ENCODE measurements around the gene USP46.

DNA sequence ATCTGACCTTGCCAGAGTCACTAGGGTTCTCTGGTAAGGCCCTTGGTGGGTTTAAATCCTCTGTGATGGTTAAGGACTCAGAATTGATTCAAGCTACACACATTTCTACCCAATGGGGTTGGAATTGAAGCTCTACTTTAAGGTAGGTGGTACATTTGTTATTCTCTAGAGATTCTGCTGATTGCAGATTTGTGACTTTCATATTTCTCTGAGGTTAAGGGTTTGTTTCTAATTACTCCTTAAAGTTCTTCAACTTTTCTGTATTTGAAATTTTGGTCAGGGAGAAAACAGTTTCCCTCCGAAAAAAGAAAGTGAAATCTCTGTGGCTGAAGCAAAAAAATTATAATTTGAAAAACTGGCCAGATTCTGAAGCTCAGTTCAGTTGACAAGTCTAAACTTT, 25.8 kb upstream of the USP46 start:
- TF ChIP-seq TBL1XR1 (IDR thresholded peaks at IDR 0.05; ENCODE audit: borderline replicate concordance, low read length, partially characterized antibody) (no peak), ETV5 (CRISPR knock-in tag; IDR thresholded peaks at IDR 0.05; ENCODE audit: borderline replicate concordance) (no peak), BRCA1 (CRISPR knock-in tag; IDR thresholded peaks at IDR 0.05) (no peak), POLR2A (IDR thresholded peaks at IDR 0.05; ENCODE audit: insufficient read depth in 1 of 2, low read depth in 2 of 2, low read length in 2 of 2) (no peak)
- TF ChIP-seq, protein P1, sequence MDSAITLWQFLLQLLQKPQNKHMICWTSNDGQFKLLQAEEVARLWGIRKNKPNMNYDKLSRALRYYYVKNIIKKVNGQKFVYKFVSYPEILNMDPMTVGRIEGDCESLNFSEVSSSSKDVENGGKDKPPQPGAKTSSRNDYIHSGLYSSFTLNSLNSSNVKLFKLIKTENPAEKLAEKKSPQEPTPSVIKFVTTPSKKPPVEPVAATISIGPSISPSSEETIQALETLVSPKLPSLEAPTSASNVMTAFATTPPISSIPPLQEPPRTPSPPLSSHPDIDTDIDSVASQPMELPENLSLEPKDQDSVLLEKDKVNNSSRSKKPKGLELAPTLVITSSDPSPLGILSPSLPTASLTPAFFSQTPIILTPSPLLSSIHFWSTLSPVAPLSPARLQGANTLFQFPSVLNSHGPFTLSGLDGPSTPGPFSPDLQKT (CRISPR knock-in tag; IDR thresholded peaks at IDR 0.05; ENCODE audit: borderline replicate concordance), result no peak
- TF ChIP-seq, protein P2, sequence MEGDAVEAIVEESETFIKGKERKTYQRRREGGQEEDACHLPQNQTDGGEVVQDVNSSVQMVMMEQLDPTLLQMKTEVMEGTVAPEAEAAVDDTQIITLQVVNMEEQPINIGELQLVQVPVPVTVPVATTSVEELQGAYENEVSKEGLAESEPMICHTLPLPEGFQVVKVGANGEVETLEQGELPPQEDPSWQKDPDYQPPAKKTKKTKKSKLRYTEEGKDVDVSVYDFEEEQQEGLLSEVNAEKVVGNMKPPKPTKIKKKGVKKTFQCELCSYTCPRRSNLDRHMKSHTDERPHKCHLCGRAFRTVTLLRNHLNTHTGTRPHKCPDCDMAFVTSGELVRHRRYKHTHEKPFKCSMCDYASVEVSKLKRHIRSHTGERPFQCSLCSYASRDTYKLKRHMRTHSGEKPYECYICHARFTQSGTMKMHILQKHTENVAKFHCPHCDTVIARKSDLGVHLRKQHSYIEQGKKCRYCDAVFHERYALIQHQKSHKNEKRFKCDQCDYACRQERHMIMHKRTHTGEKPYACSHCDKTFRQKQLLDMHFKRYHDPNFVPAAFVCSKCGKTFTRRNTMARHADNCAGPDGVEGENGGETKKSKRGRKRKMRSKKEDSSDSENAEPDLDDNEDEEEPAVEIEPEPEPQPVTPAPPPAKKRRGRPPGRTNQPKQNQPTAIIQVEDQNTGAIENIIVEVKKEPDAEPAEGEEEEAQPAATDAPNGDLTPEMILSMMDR (CRISPR knock-in tag; IDR thresholded peaks at IDR 0.05), result no peak
- TF ChIP-seq, protein P3, sequence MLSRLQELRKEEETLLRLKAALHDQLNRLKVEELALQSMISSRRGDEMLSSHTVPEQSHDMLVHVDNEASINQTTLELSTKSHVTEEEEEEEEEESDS (CRISPR knock-in tag; IDR thresholded peaks at IDR 0.05; ENCODE audit: borderline replicate concordance), result no peak

All from HepG2 (cell line).